OCI-LY3 (cell line): ENCODE results near the gene SDK1.

Experiments
- H2AFZ ChIP-seq: fragments of 200-600, 300-600 bp; shearing (Covaris generic); 2 replicates; pipeline ENCODE4 v1.6.0; 2014; ENCODE audit warnings: antibody characterized with exemption, low read depth, low read length
- H3K27ac ChIP-seq: fragments of 200-600, 300-600 bp; sonication (generic); 2 replicates; pipeline ENCODE4 v1.5.1; 2014; ENCODE audit warnings: mild to moderate bottlenecking, low read length, moderate library complexity, mixed read lengths
- H3K27me3 ChIP-seq: fragments of 200-600, 300-600 bp; sonication (generic); 2 replicates; pipeline ENCODE4 v1.6.1; 2014; ENCODE audit warnings: low read depth, low read length, mixed read lengths
- H3K36me3 ChIP-seq: fragments of 200-600, 300-600 bp; sonication (generic); replicated peaks from 2 replicates; pipeline ENCODE3; 2014; ENCODE audit warnings: low read depth, low read length, mixed read lengths
- H3K4me1 ChIP-seq: fragments of 300-600, 200-600 bp; sonication (generic); 2 replicates; pipeline ENCODE4 v1.6.1; 2014; ENCODE audit warnings: low read length, mixed read lengths
- H3K4me2 ChIP-seq: fragments of 200-600, 300-600 bp; sonication (generic); 2 replicates; pipeline ENCODE4 v1.6.1; 2014; ENCODE audit warnings: low read length, mixed read lengths
- H3K4me3 ChIP-seq: fragments of 300-600, 200-600 bp; sonication (generic); 2 replicates; pipeline ENCODE4 v1.5.1; 2014; ENCODE audit warnings: antibody characterized with exemption, mild to moderate bottlenecking, low read length, moderate library complexity
- H3K79me2 ChIP-seq: fragments of 300-600, 200-600 bp; shearing (Covaris generic); 2 replicates; pipeline ENCODE4 v1.6.1; 2014; ENCODE audit warnings: mild to moderate bottlenecking, low read length, mixed read lengths
- H3K9ac ChIP-seq: fragments of 300-600, 200-600 bp; shearing (Covaris generic); 2 replicates; pipeline ENCODE4 v1.6.0; 2014; ENCODE audit warnings: mild to moderate bottlenecking, low read length, moderate library complexity
- H3K9me3 ChIP-seq: fragments of 200-600, 300-600 bp; shearing (Covaris generic); 2 replicates; pipeline ENCODE4 v1.6.1; 2014; ENCODE audit warnings: low read length, mixed read lengths; ENCODE audit not compliant: insufficient read depth
- H4K20me1 ChIP-seq: fragments of 200-600, 300-600 bp; sonication (generic); 2 replicates; pipeline ENCODE4 v1.6.1; 2016; ENCODE audit warnings: low read length, mixed read lengths; ENCODE audit not compliant: insufficient read depth
- EZH2phosphoT487 ChIP-seq: fragments of 200-600 bp; shearing (Covaris generic); IDR thresholded peaks from 2 replicates; pipeline ENCODE4 v1.6.1; 2018; ENCODE audit warnings: antibody characterized with exemption, mixed run types, low read depth
- TF ChIP-seq, protein P1 (sequence below): fragments of 200-600, 300-600 bp; sonication (generic); IDR thresholded peaks from 2 replicates; pipeline ENCODE4 v1.5.1; 2014; ENCODE audit warnings: antibody characterized with exemption, low read length, low read depth

Gene SDK1

GRCh38 chr7:3922175-3922635 is 621.2 kb downstream of the SDK1 start:
- H2AFZ ChIP-seq: no peak overlapping the region
- no peaks in the 10 kb centered on the region for H3K79me2 ChIP-seq
- H3K4me3 ChIP-seq: no peak overlapping the region
- H3K9ac ChIP-seq: no peak overlapping the region
- H3K27me3 ChIP-seq: no peaks in the 10 kb centered on the region
- no peak overlapping the region for H3K4me2 ChIP-seq
- no peaks in the 10 kb centered on the region for H3K36me3 ChIP-seq
- H4K20me1 ChIP-seq: no peaks in the 10 kb centered on the region
- H3K9me3 ChIP-seq: no peaks in the 10 kb centered on the region
- TF ChIP-seq, protein P1, sequence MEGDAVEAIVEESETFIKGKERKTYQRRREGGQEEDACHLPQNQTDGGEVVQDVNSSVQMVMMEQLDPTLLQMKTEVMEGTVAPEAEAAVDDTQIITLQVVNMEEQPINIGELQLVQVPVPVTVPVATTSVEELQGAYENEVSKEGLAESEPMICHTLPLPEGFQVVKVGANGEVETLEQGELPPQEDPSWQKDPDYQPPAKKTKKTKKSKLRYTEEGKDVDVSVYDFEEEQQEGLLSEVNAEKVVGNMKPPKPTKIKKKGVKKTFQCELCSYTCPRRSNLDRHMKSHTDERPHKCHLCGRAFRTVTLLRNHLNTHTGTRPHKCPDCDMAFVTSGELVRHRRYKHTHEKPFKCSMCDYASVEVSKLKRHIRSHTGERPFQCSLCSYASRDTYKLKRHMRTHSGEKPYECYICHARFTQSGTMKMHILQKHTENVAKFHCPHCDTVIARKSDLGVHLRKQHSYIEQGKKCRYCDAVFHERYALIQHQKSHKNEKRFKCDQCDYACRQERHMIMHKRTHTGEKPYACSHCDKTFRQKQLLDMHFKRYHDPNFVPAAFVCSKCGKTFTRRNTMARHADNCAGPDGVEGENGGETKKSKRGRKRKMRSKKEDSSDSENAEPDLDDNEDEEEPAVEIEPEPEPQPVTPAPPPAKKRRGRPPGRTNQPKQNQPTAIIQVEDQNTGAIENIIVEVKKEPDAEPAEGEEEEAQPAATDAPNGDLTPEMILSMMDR: no peak
- no peak for TF ChIP-seq EZH2phosphoT487
- no peaks in the 10 kb centered on the region for H3K4me1 ChIP-seq
- no peak overlapping the region for H3K27ac ChIP-seq

GRCh38 chr7:3923307-3923918 is 622.4 kb downstream of the SDK1 start:
- H3K27me3 ChIP-seq: no peaks in the 10 kb centered on the region
- H4K20me1 ChIP-seq: no peaks in the 10 kb centered on the region
- no peaks in the 10 kb centered on the region for H3K9me3 ChIP-seq
- no peak for TF ChIP-seq EZH2phosphoT487
- TF ChIP-seq, protein P1: no peak
- no peak overlapping the region for H3K4me2 ChIP-seq
- H2AFZ ChIP-seq: no peak overlapping the region
- no peaks in the 10 kb centered on the region for H3K36me3 ChIP-seq
- no peak overlapping the region for H3K4me3 ChIP-seq
- no peaks in the 10 kb centered on the region for H3K79me2 ChIP-seq
- H3K27ac ChIP-seq: no peak overlapping the region
- no peaks in the 10 kb centered on the region for H3K4me1 ChIP-seq
- no peak overlapping the region for H3K9ac ChIP-seq

DNA sequence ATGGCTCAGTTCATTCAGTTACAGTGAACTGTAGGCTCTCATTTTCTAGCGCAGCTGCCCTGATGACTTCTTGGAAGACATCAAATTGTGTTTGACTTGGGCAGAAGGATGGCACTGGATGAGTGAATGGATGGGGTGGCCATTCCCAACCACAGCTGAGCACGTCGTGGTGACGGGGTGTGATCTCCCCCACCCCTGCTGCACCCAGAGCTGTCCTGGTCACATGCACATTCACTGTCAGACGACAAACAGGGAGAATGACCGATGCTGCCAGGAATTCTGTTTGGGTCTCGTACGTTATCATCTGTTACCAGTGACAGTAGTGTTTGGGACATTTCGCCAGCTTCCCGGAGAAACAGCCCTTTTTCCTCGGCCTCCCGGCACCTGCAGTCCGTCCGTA is 623.2 kb downstream of the SDK1 start:
- H3K27ac ChIP-seq: no peak overlapping the region
- H3K79me2 ChIP-seq: no peaks in the 10 kb centered on the region
- H2AFZ ChIP-seq: no peak overlapping the region
- H3K4me1 ChIP-seq: no peaks in the 10 kb centered on the region
- no peak overlapping the region for H3K9ac ChIP-seq
- no peaks in the 10 kb centered on the region for H3K27me3 ChIP-seq
- no peaks in the 10 kb centered on the region for H3K9me3 ChIP-seq
- no peaks in the 10 kb centered on the region for H4K20me1 ChIP-seq
- no peak overlapping the region for H3K4me2 ChIP-seq
- H3K4me3 ChIP-seq: no peak overlapping the region
- TF ChIP-seq EZH2phosphoT487: no peak
- TF ChIP-seq, protein P1: no peak
- H3K36me3 ChIP-seq: no peaks in the 10 kb centered on the region

- Histone ChIP-seq H3K9me3 (no peaks in the 10 kb centered on the region), H3K27me3 (no peaks in the 10 kb centered on the region), H3K27ac (no peak overlapping the region), H3K36me3 (no peaks in the 10 kb centered on the region), H4K20me1 (no peaks in the 10 kb centered on the region), H3K4me3 (no peak overlapping the region), H3K4me2 (no peak overlapping the region), H3K79me2 (no peaks in the 10 kb centered on the region), H3K4me1 (no peaks in the 10 kb centered on the region), H3K9ac (no peak overlapping the region), H2AFZ (no peak overlapping the region)
- TF ChIP-seq, protein P1: no peak
- no peak for TF ChIP-seq EZH2phosphoT487
These were observed 626.5 kb downstream of the SDK1 start for GRCh38 chr7:3927446-3928110.
